ENCODE results near the gene OSBPL10.

The OSBPL10 gene

DNA sequence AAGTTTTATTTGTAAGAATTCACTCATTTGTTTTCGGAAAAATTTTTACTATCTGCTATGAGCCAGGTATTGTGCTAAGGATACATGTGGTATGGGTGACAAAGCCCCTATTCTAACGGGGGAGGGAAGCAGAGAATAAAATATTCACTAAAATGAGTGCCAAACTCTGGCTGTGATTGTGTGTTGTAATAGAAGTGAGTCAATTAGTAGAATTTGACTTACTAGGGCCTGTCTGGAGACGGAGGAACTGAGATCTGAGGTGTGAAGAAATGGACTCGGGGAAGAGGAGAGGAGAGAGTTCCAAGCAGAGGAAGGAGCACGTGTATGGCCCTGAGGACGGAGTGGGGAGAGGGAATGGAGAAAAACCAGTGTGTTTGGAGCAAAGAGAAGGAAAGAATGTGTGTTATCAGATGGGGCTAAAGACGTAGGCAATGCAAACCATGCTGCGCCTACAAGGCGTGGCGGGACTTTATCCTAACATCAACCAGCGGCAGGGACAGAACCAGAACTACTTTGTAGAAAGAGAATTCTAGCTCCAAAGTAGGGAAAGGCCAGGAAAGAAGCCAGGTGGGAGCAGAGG is 89.1 kb downstream of the OSBPL10 start:
- 89% methylated on average over 11 of the region's 11 CpGs for whole genome bisulfite sequencing
- Histone ChIP-seq H3K14ac (ENCODE audit: low read length in 2 of 2) (no peak overlapping the region), H2AK5ac (ENCODE audit: low read length, severe bottlenecking) (no peak overlapping the region), H3K4ac (ENCODE audit: low read depth in 1 of 2, low read length in 2 of 2) (no peak overlapping the region), H3K27ac (ENCODE audit: low read length, poor library complexity, severe bottlenecking) (no peak overlapping the region), H3K4me1 (ENCODE audit: control insufficient read depth, insufficient read depth, low read depth, low read length) (peaks cover 5% of the 10 kb centered on the region), H2BK15ac (ENCODE audit: low read depth, poor library complexity, severe bottlenecking) (no peak overlapping the region), H2AFZ (ENCODE audit: low read depth, low read length) (no peak overlapping the region), H3K18ac (ENCODE audit: low read depth in 1 of 2, low read length in 2 of 2) (no peak overlapping the region), H3K79me1 (replicated peaks; ENCODE audit: low read length, poor library complexity, severe bottlenecking) (peaks cover 34% of the 10 kb centered on the region), H3K9me3 (ENCODE audit: control insufficient read depth, low read length) (no peaks in the 10 kb centered on the region), H3K9ac (ENCODE audit: low read length) (no peak overlapping the region), H3K23ac (ENCODE audit: low read length in 2 of 2) (no peak overlapping the region), H3K27me3 (ENCODE audit: control insufficient read depth in 1 of 2, insufficient read depth in 1 of 2, low read length in 2 of 2) (no peaks in the 10 kb centered on the region), H2BK12ac (ENCODE audit: low read length in 2 of 2) (no peak overlapping the region), H3K36me3 (ENCODE audit: control insufficient read depth in 1 of 2, insufficient read depth in 2 of 2, low read depth in 1 of 2, low read length in 2 of 2) (no peaks in the 10 kb centered on the region), H3K4me3 (ENCODE audit: insufficient read depth in 1 of 2, low read depth in 1 of 2, low read length in 2 of 2) (no peak overlapping the region), H2BK5ac (ENCODE audit: low read depth, low read length, poor library complexity, severe bottlenecking) (no peak overlapping the region), H4K91ac (ENCODE audit: low read length) (no peak overlapping the region), H3K4me2 (ENCODE audit: low read length, poor library complexity, severe bottlenecking) (no peak overlapping the region), H2BK120ac (ENCODE audit: low read depth, low read length) (no peak overlapping the region), H4K8ac (ENCODE audit: low read length) (no peak overlapping the region)
- DNase-seq: no peak

DNA sequence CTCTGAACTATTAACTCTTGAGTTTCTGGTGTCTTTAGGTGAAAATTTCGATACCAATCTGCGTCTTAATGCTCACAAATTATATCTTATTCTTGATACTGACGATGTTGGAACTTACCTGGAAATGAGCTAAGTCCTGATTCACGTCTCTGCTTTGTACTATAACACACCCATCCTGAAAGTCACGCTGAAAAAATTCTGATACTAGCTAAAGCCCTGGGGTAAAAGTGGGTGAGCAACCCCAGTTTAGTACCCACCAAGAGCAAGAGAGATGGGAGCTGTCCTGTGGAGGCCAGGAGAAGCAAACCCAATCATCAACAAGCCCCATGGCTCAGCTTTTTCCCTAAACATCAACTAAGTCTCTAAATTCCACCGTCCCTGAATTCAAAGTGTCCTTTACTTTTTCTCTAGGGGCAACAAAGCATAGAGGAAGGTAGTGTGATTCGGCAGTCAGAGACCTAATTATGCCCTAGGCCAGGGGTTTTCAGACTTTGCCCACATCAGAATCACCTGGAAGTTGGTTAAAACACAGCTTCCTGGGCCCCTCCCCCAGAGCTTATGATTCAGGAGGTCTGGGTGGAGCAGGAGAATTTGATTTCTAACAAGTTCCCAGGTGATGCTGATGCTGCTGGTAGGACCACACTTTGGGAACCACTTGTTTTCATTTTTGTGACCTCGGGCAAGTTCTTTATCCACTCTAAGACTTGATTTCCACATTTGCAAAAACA is 90.2 kb downstream of the OSBPL10 start:
- Histone ChIP-seq H3K79me1 (replicated peaks; ENCODE audit: low read length, poor library complexity, severe bottlenecking) (peaks cover 37% of the 10 kb centered on the region), H2BK5ac (ENCODE audit: low read depth, low read length, poor library complexity, severe bottlenecking) (no peak overlapping the region), H3K9me3 (ENCODE audit: control insufficient read depth, low read length) (no peaks in the 10 kb centered on the region), H4K91ac (ENCODE audit: low read length) (no peak overlapping the region), H2AFZ (ENCODE audit: low read depth, low read length) (no peak overlapping the region), H3K4me3 (ENCODE audit: insufficient read depth in 1 of 2, low read depth in 1 of 2, low read length in 2 of 2) (no peak overlapping the region), H3K23ac (ENCODE audit: low read length in 2 of 2) (no peak overlapping the region), H3K27me3 (ENCODE audit: control insufficient read depth in 1 of 2, insufficient read depth in 1 of 2, low read length in 2 of 2) (no peaks in the 10 kb centered on the region), H3K27ac (ENCODE audit: low read length, poor library complexity, severe bottlenecking) (no peak overlapping the region), H2BK15ac (ENCODE audit: low read depth, poor library complexity, severe bottlenecking) (no peak overlapping the region), H3K4me1 (ENCODE audit: control insufficient read depth, insufficient read depth, low read depth, low read length) (peaks cover 8% of the 10 kb centered on the region), H3K4ac (ENCODE audit: low read depth in 1 of 2, low read length in 2 of 2) (no peak overlapping the region), H3K4me2 (ENCODE audit: low read length, poor library complexity, severe bottlenecking) (no peak overlapping the region), H3K14ac (ENCODE audit: low read length in 2 of 2) (no peak overlapping the region), H2BK120ac (ENCODE audit: low read depth, low read length) (no peak overlapping the region), H2AK5ac (ENCODE audit: low read length, severe bottlenecking) (no peak overlapping the region), H3K9ac (ENCODE audit: low read length) (no peak overlapping the region), H3K18ac (ENCODE audit: low read depth in 1 of 2, low read length in 2 of 2) (no peak overlapping the region), H2BK12ac (ENCODE audit: low read length in 2 of 2) (no peak overlapping the region), H4K8ac (ENCODE audit: low read length) (no peak overlapping the region), H3K36me3 (ENCODE audit: control insufficient read depth in 1 of 2, insufficient read depth in 2 of 2, low read depth in 1 of 2, low read length in 2 of 2) (no peaks in the 10 kb centered on the region)
- no peak for DNase-seq
- 97% methylated on average over 7 of the region's 8 CpGs for WGBS

DNA sequence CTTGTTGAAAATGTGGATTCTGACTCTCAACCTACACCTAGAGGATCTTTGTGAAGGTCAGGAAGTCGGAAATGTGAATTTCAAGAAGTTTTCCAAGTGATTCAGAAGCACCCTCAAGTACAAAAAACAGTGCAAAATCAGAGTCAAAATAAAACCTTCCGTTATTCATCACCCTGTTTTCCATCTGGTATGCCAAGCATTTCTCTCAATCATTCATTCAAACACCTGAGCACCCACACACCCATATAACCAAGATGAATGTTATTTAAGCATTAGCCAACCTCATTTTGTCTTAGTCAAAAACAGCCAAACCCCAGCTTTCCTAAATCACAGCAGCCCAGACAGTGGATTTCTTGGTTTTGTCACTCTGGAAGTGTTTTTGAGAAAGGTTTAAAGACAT is 91.1 kb downstream of the OSBPL10 start:
- Histone ChIP-seq H2BK12ac (ENCODE audit: low read length in 2 of 2) (no peak overlapping the region), H2BK5ac (ENCODE audit: low read depth, low read length, poor library complexity, severe bottlenecking) (no peak overlapping the region), H3K27me3 (ENCODE audit: control insufficient read depth in 1 of 2, insufficient read depth in 1 of 2, low read length in 2 of 2) (no peaks in the 10 kb centered on the region), H3K4me1 (ENCODE audit: control insufficient read depth, insufficient read depth, low read depth, low read length) (peaks cover 10% of the 10 kb centered on the region), H3K79me1 (replicated peaks; ENCODE audit: low read length, poor library complexity, severe bottlenecking) (peaks cover 39% of the 10 kb centered on the region), H4K8ac (ENCODE audit: low read length) (no peak overlapping the region), H2BK120ac (ENCODE audit: low read depth, low read length) (no peak overlapping the region), H4K91ac (ENCODE audit: low read length) (no peak overlapping the region), H3K4me3 (ENCODE audit: insufficient read depth in 1 of 2, low read depth in 1 of 2, low read length in 2 of 2) (no peak overlapping the region), H2AK5ac (ENCODE audit: low read length, severe bottlenecking) (no peak overlapping the region), H3K4me2 (ENCODE audit: low read length, poor library complexity, severe bottlenecking) (no peak overlapping the region), H3K4ac (ENCODE audit: low read depth in 1 of 2, low read length in 2 of 2) (no peak overlapping the region), H3K27ac (ENCODE audit: low read length, poor library complexity, severe bottlenecking) (no peak overlapping the region), H3K14ac (ENCODE audit: low read length in 2 of 2) (no peak overlapping the region), H3K9ac (ENCODE audit: low read length) (no peak overlapping the region), H3K9me3 (ENCODE audit: control insufficient read depth, low read length) (no peaks in the 10 kb centered on the region), H3K36me3 (ENCODE audit: control insufficient read depth in 1 of 2, insufficient read depth in 2 of 2, low read depth in 1 of 2, low read length in 2 of 2) (no peaks in the 10 kb centered on the region), H2BK15ac (ENCODE audit: low read depth, poor library complexity, severe bottlenecking) (no peak overlapping the region), H3K18ac (ENCODE audit: low read depth in 1 of 2, low read length in 2 of 2) (no peak overlapping the region), H2AFZ (ENCODE audit: low read depth, low read length) (no peak overlapping the region), H3K23ac (ENCODE audit: low read length in 2 of 2) (no peak overlapping the region)
- WGBS: 88% methylated on average over 2 of the region's 2 CpGs
- no peak for DNase-seq

DNA sequence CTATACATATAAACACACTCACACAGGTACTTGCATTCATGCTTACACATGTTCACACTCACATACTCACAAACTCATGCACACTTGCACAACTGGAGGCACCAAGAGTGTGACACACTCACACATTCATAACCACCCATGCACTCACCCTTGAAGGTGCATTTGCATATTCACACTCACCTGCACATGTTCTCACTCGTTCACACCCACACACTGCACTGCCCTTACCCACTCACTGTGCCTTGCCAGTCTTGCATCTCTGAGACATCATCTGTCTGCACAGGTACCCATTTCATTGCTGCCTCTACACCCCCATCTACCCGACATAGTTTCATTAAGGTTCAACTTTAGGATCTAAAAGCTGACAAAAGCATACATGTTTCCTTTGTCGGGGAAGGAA is 95.8 kb downstream of the OSBPL10 start:
- Histone ChIP-seq H3K79me1 (replicated peaks; ENCODE audit: low read length, poor library complexity, severe bottlenecking) (peaks cover 34% of the 10 kb centered on the region), H3K9me3 (ENCODE audit: control insufficient read depth, low read length) (no peaks in the 10 kb centered on the region), H3K4me1 (ENCODE audit: control insufficient read depth, insufficient read depth, low read depth, low read length) (peaks cover 7% of the 10 kb centered on the region), H3K18ac (ENCODE audit: low read depth in 1 of 2, low read length in 2 of 2) (no peak overlapping the region), H3K14ac (ENCODE audit: low read length in 2 of 2) (peak overlapping the region in 1 of 2 experiments; percentile 19), H3K4me3 (ENCODE audit: insufficient read depth in 1 of 2, low read depth in 1 of 2, low read length in 2 of 2) (no peak overlapping the region), H3K9ac (ENCODE audit: low read length) (no peak overlapping the region), H3K36me3 (ENCODE audit: control insufficient read depth in 1 of 2, insufficient read depth in 2 of 2, low read depth in 1 of 2, low read length in 2 of 2) (no peaks in the 10 kb centered on the region), H4K8ac (ENCODE audit: low read length) (peak overlapping the region; percentile 31), H3K27me3 (ENCODE audit: control insufficient read depth in 1 of 2, insufficient read depth in 1 of 2, low read length in 2 of 2) (no peaks in the 10 kb centered on the region), H2BK120ac (ENCODE audit: low read depth, low read length) (no peak overlapping the region), H4K91ac (ENCODE audit: low read length) (peak overlapping the region; percentile 67), H3K4ac (ENCODE audit: low read depth in 1 of 2, low read length in 2 of 2) (no peak overlapping the region), H3K27ac (ENCODE audit: low read length, poor library complexity, severe bottlenecking) (no peak overlapping the region), H2BK12ac (ENCODE audit: low read length in 2 of 2) (no peak overlapping the region), H3K23ac (ENCODE audit: low read length in 2 of 2) (no peak overlapping the region), H2AK5ac (ENCODE audit: low read length, severe bottlenecking) (no peak overlapping the region), H2BK15ac (ENCODE audit: low read depth, poor library complexity, severe bottlenecking) (no peak overlapping the region), H3K4me2 (ENCODE audit: low read length, poor library complexity, severe bottlenecking) (no peak overlapping the region), H2AFZ (ENCODE audit: low read depth, low read length) (no peak overlapping the region), H2BK5ac (ENCODE audit: low read depth, low read length, poor library complexity, severe bottlenecking) (no peak overlapping the region)
- DNase-seq: no peak
- 98% methylated on average over 2 of the region's 3 CpGs for WGBS
